ENCODE measurements around the gene BLTP3B.

GRCh38 chr12:100110276-100110675, 32.4 kb downstream of the BLTP3B start:
- no peak for TF ChIP-seq TSHZ2 (CRISPR knock-in tag; IDR thresholded peaks at IDR 0.05)
- TF ChIP-seq ZFP3 (CRISPR knock-in tag; IDR thresholded peaks at IDR 0.05) = no peak
- TF ChIP-seq ESRRG (CRISPR knock-in tag; IDR thresholded peaks at IDR 0.05) = no peak
- TF ChIP-seq, protein P1, sequence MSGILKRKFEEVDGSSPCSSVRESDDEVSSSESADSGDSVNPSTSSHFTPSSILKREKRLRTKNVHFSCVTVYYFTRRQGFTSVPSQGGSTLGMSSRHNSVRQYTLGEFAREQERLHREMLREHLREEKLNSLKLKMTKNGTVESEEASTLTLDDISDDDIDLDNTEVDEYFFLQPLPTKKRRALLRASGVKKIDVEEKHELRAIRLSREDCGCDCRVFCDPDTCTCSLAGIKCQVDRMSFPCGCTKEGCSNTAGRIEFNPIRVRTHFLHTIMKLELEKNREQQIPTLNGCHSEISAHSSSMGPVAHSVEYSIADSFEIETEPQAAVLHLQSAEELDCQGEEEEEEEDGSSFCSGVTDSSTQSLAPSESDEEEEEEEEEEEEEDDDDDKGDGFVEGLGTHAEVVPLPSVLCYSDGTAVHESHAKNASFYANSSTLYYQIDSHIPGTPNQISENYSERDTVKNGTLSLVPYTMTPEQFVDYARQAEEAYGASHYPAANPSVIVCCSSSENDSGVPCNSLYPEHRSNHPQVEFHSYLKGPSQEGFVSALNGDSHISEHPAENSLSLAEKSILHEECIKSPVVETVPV (CRISPR knock-in tag; IDR thresholded peaks at IDR 0.05) = no peak
- TF ChIP-seq PATZ1 (CRISPR knock-in tag; IDR thresholded peaks at IDR 0.05; ENCODE audit: borderline replicate concordance) = no peak
- TF ChIP-seq OSR1 (CRISPR knock-in tag; IDR thresholded peaks at IDR 0.05) = no peak
- TF ChIP-seq ZFP30 (CRISPR knock-in tag; IDR thresholded peaks at IDR 0.05) = no peak
- no peak for TF ChIP-seq POU6F1 (CRISPR knock-in tag; IDR thresholded peaks at IDR 0.05; ENCODE audit: borderline replicate concordance, low read depth)
- TF ChIP-seq ZNF70 (CRISPR knock-in tag; IDR thresholded peaks at IDR 0.05) = no peak
- no peak for TF ChIP-seq ISL1 (CRISPR knock-in tag; IDR thresholded peaks at IDR 0.05)
- TF ChIP-seq TCF4 (CRISPR knock-in tag; IDR thresholded peaks at IDR 0.05; ENCODE audit: borderline replicate concordance) = no peak
- TF ChIP-seq BACH2 (CRISPR knock-in tag; IDR thresholded peaks at IDR 0.05; ENCODE audit: borderline replicate concordance) = no peak
